K562 (cell line): ENCODE data around the gene TRMT112. TPM values are rescaled to one million over a fixed set of nuclear protein-coding genes. Genes with fewer than 3 reads are reported as not detected.

Source experiments
- CCNT2 ChIP-seq: IDR thresholded peaks from 2 replicates; pipeline ENCODE4 v1.6.1; 2011; ENCODE audit warnings: borderline replicate concordance, low read depth, mild to moderate bottlenecking, moderate library complexity, mixed read lengths, low read length; ENCODE audit not compliant: insufficient read length; ENCODE audit errors: extremely low read depth
- DIDO1 ChIP-seq: fragments of 450-650 bp; IDR thresholded peaks from 2 replicates; pipeline ENCODE4 v1.6.1; 2016; ENCODE audit warnings: low read depth, missing biosample characterization, missing genetic modification characterization
- HDAC8 ChIP-seq: fragments of 450-650 bp; IDR thresholded peaks from 2 replicates; pipeline ENCODE4 v1.6.1; 2016; ENCODE audit warnings: mild to moderate bottlenecking, missing genetic modification characterization, moderate library complexity, missing compliant biosample characterization
- HNRNPL ChIP-seq: fragments of 200-400 bp; formaldehyde crosslinking; IDR thresholded peaks from 2 replicates; pipeline ENCODE4 v1.6.1; 2017; ENCODE audit warnings: low read depth, mild to moderate bottlenecking, low read length
- KAT7 ChIP-seq: sonication (generic); formaldehyde crosslinking; IDR thresholded peaks from 2 replicates; pipeline ENCODE4 v1.8.0; 2022; ENCODE audit warnings: missing genetic modification reagents, mild to moderate bottlenecking, borderline replicate concordance
- KDM2B ChIP-seq: fragments of 250-450 bp; sonication (Bioruptor Pico); IDR thresholded peaks from 2 replicates; pipeline ENCODE4 v1.8.0; 2021; ENCODE audit warnings: mild to moderate bottlenecking, moderate library complexity
- PRPF4 ChIP-seq: fragments of 200-400 bp; formaldehyde crosslinking; IDR thresholded peaks from one replicate; pipeline ENCODE4 v1.6.1; 2017; ENCODE audit warnings: low read length, low read depth, mild to moderate bottlenecking; ENCODE audit not compliant: insufficient read depth, poor library complexity, severe bottlenecking
- RCOR1 ChIP-seq, 2 experiments: IDR thresholded peaks; 2 replicates each; pipeline ENCODE4 v1.6.1; 2012; ENCODE audit warnings: low read depth in 2 of 2, low read length in 2 of 2, borderline replicate concordance in 1 of 2, improper control_type of control experiment in 1 of 2
- SETDB1 ChIP-seq: IDR thresholded peaks from one replicate; pipeline ENCODE4 v1.6.1; 2012; ENCODE audit warnings: low read length, control low read depth, inconsistent platforms
- polyA plus RNA-seq, 8 experiments: library from polyadenylated mRNA; depleted of rRNA in 4 of 8; stranded (reverse) in 5 of 8; unstranded in 3 of 8; fragments of >200 nt; fragmentation: Nextera tagmentation in 2 of 8; fragmentation: Illumina TruSeq in 1 of 8; extraction: Ambion mirVana in 2 of 8; extraction: Trizol in 1 of 8; gene quantifications; 2 replicates each; pipeline versions ENCODE4 v1.2.1 to v1.2.3, GENCODE V29; 2011 to 2014; ENCODE audit warnings: inconsistent platforms in 1 of 8, missing spikeins in 1 of 8
- total RNA-seq, 7 experiments: library from RNA; depleted of rRNA in 6 of 7; stranded (reverse); fragments of >200 nt in 6 of 7; fragmentation: Illumina TruSeq in 2 of 7; extraction: Trizol in 2 of 7; gene quantifications; 2 replicates each; pipeline versions ENCODE4 v1.2.1 to v1.2.3, GENCODE V29; 2011 to 2021; ENCODE audit warnings: low replicate concordance in 1 of 7
- TF ChIP-seq, protein P1 (sequence below): fragments of 450-650 bp; IDR thresholded peaks from 2 replicates; pipeline ENCODE4 v1.6.1; 2016; ENCODE audit warnings: low read depth, mild to moderate bottlenecking, moderate library complexity
- TF ChIP-seq, protein P2 (sequence below), 2 experiments: fragments of 450-650 bp; IDR thresholded peaks; 2 replicates each; pipeline ENCODE4 v1.6.1; 2016; ENCODE audit warnings: mild to moderate bottlenecking in 2 of 2, borderline replicate concordance in 1 of 2, low read depth in 1 of 2, moderate library complexity in 1 of 2
- TF ChIP-seq, protein P3 (sequence below): sonication (generic); formaldehyde crosslinking; IDR thresholded peaks from 2 replicates; pipeline ENCODE4 v1.8.0; 2022; ENCODE audit warnings: mild to moderate bottlenecking, missing genetic modification reagents

The TRMT112 gene
- total and polyA plus RNA-seq, 9 of the 15 experiments (the other 6 are each of a cell fraction or from before 2014, with no cell fraction given): 162 to 444 (median 300) TPM

DNA sequence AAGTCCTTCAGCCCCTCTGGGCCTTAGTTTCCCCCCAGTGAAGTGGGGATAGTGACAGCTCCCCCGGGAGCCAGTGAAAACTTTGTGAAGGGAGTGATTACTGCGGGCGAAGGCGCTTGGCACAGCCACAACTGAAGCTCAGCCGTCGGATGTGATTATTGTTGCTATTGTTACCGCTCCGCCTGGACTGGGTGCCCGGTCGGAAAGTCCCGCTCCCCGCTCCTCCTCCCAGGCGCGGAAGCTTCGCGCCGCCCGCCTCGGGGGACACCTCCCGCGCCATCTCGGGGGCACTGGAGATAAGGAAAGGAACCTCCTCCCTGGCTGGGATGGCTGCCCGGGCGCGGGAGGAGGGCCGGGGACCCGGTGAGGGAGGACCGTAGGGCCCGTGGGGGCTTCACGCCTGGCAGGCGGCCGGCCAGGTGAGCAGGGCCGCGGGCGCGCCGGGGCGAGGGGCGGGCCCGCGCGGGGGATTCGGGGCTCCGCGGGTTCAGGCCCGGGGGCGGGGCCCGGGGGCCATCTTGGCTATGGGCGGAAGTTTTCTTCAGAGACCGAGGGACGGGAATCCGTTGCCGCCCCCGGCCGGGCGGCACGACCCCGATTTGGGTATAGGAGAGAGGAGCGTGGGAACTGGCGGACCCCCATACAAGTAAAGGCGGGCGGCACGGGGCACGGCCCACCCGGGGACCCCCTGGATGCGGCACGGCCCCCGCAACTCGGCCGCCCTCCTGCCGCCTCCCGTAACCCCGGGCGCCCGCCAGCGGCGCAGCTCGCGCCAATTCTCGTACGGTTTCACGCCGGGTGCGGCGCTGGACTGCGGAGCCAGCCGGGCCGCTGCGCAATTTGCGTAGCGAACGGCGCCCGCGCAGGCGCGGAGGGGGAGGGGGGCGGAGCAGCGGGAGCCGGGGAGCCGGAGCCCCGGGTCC, 32.1 kb downstream of the TRMT112 start, which contains the start of gene GPR137 (continued):
- peak in 1 of 2 experiments; percentile 52; a peak in 1 of 4 replicates for TF ChIP-seq RCOR1 (IDR thresholded peaks at IDR 0.05; ENCODE audit: borderline replicate concordance in 1 of 2, low read depth in 2 of 2, low read length in 2 of 2)
- TF ChIP-seq, protein P1, sequence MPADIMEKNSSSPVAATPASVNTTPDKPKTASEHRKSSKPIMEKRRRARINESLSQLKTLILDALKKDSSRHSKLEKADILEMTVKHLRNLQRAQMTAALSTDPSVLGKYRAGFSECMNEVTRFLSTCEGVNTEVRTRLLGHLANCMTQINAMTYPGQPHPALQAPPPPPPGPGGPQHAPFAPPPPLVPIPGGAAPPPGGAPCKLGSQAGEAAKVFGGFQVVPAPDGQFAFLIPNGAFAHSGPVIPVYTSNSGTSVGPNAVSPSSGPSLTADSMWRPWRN: no peak
- no peak for TF ChIP-seq SETDB1
- no peak; the same call in 1 of the 2 replicates for TF ChIP-seq KAT7 (CRISPR knock-in tag)
- TF ChIP-seq, protein P2, sequence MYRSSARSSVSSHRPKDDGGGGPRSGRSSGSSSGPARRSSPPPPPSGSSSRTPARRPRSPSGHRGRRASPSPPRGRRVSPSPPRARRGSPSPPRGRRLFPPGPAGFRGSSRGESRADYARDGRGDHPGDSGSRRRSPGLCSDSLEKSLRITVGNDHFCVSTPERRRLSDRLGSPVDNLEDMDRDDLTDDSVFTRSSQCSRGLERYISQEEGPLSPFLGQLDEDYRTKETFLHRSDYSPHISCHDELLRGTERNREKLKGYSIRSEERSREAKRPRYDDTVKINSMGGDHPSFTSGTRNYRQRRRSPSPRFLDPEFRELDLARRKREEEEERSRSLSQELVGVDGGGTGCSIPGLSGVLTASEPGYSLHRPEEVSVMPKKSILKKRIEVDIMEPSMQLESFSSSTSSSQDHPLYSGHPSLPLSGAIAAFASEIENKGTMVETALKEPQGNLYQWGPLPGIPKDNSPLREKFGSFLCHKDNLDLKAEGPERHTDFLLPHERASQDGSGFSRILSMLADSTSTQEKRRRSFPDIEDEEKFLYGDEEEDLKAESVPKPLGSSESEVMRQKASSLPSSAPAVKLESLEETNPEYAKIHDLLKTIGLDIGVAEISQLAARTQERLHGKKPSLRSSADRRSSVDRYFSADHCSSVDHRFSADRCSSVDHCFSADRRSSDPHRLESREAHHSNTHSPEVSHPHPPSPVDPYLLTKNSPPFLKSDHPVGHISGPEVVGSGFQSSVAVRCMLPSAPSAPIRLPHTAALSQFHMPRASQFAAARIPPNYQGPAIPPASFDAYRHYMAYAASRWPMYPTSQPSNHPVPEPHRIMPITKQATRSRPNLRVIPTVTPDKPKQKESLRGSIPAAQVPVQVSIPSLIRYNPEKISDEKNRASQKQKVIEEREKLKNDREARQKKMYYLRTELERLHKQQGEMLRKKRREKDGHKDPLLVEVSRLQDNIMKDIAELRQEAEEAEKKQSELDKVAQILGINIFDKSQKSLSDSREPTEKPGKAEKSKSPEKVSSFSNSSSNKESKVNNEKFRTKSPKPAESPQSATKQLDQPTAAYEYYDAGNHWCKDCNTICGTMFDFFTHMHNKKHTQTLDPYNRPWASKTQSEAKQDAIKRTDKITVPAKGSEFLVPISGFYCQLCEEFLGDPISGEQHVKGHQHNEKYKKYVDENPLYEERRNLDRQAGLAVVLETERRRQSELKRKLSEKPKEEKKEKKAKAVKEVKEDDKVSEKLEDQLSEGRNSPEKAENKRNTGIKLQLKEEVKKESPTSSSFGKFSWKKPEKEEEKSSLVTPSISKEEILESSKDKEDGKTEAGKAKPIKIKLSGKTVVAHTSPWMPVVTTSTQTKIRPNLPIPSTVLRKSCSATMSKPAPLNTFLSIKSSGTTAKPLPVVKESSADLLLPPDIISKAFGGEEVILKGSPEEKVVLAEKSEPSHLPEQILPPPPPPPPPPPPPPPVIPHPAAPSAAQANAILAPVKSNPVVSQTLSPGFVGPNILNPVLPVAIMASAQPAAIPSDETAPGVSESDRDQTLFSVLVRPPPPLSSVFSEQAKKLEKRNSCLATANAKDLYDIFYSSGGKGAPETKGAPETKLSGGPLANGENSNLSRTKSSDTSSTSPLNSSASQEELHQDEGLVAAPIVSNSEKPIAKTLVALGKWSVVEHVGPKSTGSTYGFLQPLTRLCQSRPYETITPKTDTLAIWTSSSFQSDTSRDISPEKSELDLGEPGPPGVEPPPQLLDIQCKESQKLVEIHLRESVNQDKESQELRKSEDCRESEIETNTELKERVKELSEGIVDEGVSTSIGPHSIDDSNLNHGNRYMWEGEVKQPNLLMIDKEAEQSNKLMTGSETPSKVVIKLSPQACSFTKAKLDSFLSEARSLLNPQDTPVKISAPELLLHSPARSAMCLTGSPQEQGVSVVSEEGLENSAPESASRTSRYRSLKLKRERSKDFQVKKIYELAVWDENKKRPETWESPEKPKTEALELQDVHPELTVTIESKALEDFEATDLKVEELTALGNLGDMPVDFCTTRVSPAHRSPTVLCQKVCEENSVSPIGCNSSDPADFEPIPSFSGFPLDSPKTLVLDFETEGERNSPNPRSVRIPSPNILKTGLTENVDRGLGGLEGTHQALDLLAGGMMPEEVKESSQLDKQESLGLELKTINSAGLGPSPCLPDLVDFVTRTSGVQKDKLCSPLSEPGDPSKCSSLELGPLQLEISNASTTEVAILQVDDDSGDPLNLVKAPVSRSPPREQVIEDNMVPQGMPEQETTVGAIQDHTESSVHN (IDR thresholded peaks at IDR 0.05; ENCODE audit: borderline replicate concordance in 1 of 2, low read depth in 1 of 2): no peak
- peak; percentile 63 for TF ChIP-seq CCNT2
- peak; percentile 98 for TF ChIP-seq HNRNPL
- no peak for TF ChIP-seq HDAC8
- TF ChIP-seq KDM2B (CRISPR knock-in tag): no peak
- TF ChIP-seq PRPF4: no peak
- peak; percentile 45; the same call in 1 of the 2 replicates for TF ChIP-seq DIDO1 (tag)
- TF ChIP-seq, protein P3, sequence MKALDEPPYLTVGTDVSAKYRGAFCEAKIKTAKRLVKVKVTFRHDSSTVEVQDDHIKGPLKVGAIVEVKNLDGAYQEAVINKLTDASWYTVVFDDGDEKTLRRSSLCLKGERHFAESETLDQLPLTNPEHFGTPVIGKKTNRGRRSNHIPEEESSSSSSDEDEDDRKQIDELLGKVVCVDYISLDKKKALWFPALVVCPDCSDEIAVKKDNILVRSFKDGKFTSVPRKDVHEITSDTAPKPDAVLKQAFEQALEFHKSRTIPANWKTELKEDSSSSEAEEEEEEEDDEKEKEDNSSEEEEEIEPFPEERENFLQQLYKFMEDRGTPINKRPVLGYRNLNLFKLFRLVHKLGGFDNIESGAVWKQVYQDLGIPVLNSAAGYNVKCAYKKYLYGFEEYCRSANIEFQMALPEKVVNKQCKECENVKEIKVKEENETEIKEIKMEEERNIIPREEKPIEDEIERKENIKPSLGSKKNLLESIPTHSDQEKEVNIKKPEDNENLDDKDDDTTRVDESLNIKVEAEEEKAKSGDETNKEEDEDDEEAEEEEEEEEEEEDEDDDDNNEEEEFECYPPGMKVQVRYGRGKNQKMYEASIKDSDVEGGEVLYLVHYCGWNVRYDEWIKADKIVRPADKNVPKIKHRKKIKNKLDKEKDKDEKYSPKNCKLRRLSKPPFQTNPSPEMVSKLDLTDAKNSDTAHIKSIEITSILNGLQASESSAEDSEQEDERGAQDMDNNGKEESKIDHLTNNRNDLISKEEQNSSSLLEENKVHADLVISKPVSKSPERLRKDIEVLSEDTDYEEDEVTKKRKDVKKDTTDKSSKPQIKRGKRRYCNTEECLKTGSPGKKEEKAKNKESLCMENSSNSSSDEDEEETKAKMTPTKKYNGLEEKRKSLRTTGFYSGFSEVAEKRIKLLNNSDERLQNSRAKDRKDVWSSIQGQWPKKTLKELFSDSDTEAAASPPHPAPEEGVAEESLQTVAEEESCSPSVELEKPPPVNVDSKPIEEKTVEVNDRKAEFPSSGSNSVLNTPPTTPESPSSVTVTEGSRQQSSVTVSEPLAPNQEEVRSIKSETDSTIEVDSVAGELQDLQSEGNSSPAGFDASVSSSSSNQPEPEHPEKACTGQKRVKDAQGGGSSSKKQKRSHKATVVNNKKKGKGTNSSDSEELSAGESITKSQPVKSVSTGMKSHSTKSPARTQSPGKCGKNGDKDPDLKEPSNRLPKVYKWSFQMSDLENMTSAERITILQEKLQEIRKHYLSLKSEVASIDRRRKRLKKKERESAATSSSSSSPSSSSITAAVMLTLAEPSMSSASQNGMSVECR (CRISPR knock-in tag): peak; percentile 54
